GM19043 (cell line): ENCODE results near the gene GRID1.
"Not testable (repeated sequence)": the region's sequence is repeated elsewhere in the genome, so short reads cannot be mapped to it uniquely, and the experiment has no call there.

Experiments
- ATAC-seq: cut with Tn5 transposase; IDR thresholded peaks from one replicate; pipeline ENCODE4 v1.9.1; 2021; ENCODE audit warnings: low read depth; ENCODE audit not compliant: unreplicated experiment

The GRID1 gene

GRCh38 chr10:85888004-85888403 lies 478.6 kb downstream of the GRID1 start:
- ATAC-seq = no peak

GRCh38 chr10:85874208-85874607 lies 492.4 kb downstream of the GRID1 start:
- ATAC-seq = no peak

- no peak for ATAC-seq
These were observed 493.5 kb downstream of the GRID1 start for GRCh38 chr10:85873063-85873462.

GRCh38 chr10:85868627-85869499 lies 497.7 kb downstream of the GRID1 start:
- ATAC-seq = no peak

- ATAC-seq = no peak
These were observed 501.6 kb downstream of the GRID1 start for GRCh38 chr10:85864868-85865526.

- no peak for ATAC-seq
These were observed 502.4 kb downstream of the GRID1 start for GRCh38 chr10:85864173-85864549.

- ATAC-seq = no peak
These were observed 503.1 kb downstream of the GRID1 start for GRCh38 chr10:85863301-85864172.

- no peak for ATAC-seq
These were observed 503.8 kb downstream of the GRID1 start for GRCh38 chr10:85862771-85863170.

GRCh38 chr10:85861513-85862197 lies 504.9 kb downstream of the GRID1 start:
- ATAC-seq = no peak

GRCh38 chr10:85859859-85860258 lies 506.7 kb downstream of the GRID1 start:
- ATAC-seq = no peak

- ATAC-seq = no peak
These were observed 507.6 kb downstream of the GRID1 start for GRCh38 chr10:85858776-85859515.

- no peak for ATAC-seq
These were observed 508.8 kb downstream of the GRID1 start for GRCh38 chr10:85857791-85858190.

GRCh38 chr10:85857305-85857704 lies 509.3 kb downstream of the GRID1 start:
- ATAC-seq = no peak

GRCh38 chr10:85851934-85852333 lies 514.7 kb downstream of the GRID1 start:
- ATAC-seq = no peak

GRCh38 chr10:85851325-85851724 lies 515.3 kb downstream of the GRID1 start:
- no peak for ATAC-seq

- ATAC-seq = no peak
These were observed 515.9 kb downstream of the GRID1 start for GRCh38 chr10:85850736-85851135.

- no peak for ATAC-seq
These were observed 517.3 kb downstream of the GRID1 start for GRCh38 chr10:85849315-85849714.

GRCh38 chr10:85848756-85849155 lies 517.8 kb downstream of the GRID1 start:
- no peak for ATAC-seq

GRCh38 chr10:85847085-85847484 lies 519.5 kb downstream of the GRID1 start:
- no peak for ATAC-seq

- not testable (repeated sequence) for ATAC-seq
These were observed 527.9 kb downstream of the GRID1 start for GRCh38 chr10:85838660-85839059.
